H1 (cell line): ENCODE measurements around the gene SCYL1. TPM values are rescaled to one million over a fixed set of nuclear protein-coding genes. Genes with fewer than 3 reads are reported as not detected.

Experiments
- CTCF ChIA-PET: fragments of 300-600 bp; sonication (Branson Sonifier 250); formaldehyde crosslinking; loops from one replicate; lab custom pipeline; 2021; ENCODE audit not compliant: partially characterized antibody; lab: Charles Lee
- POLR2A ChIA-PET: fragments of 300-600 bp; sonication (Branson Sonifier 250); formaldehyde crosslinking; loops from one replicate; lab custom pipeline; 2021; ENCODE audit warnings: inconsistent platforms; ENCODE audit not compliant: partially characterized antibody; lab: Charles Lee
- DNase-seq, 2 experiments: peaks; one replicate each; pipeline versions ENCODE4 v3.0.0 to v3.0.0-alpha.2; 2010 to 2022; ENCODE audit warnings: low spot score in 2 of 2, low read depth in 1 of 2, mixed read lengths in 1 of 2
- FAIRE-seq: peaks from 2 replicates; lab custom pipeline; 2011; peaks lifted over from hg19 to GRCh38; lab: Jason Lieb, UNC
- H2AFZ ChIP-seq: 2 replicates; pipeline ENCODE4 v1.8.1; 2012; ENCODE audit warnings: low read length, inconsistent platforms
- H2AK5ac ChIP-seq: 2 replicates; pipeline ENCODE4 v1.6.1; 2013; ENCODE audit warnings: low read depth, low read length
- H2BK120ac ChIP-seq: replicated peaks from 2 replicates; pipeline ENCODE3; 2013; ENCODE audit warnings: low read depth, low read length, inconsistent platforms
- H2BK12ac ChIP-seq: 2 replicates; pipeline ENCODE4 v1.6.1; 2013; ENCODE audit warnings: low read depth, low read length
- H2BK15ac ChIP-seq: 2 replicates; pipeline ENCODE4 v1.6.1; 2013; ENCODE audit warnings: low read length
- H2BK20ac ChIP-seq: 2 replicates; pipeline ENCODE4 v1.6.1; 2013; ENCODE audit warnings: low read length
- H2BK5ac ChIP-seq: 2 replicates; pipeline ENCODE4 v1.6.1; 2013; ENCODE audit warnings: low read depth, low read length
- H3K14ac ChIP-seq: 2 replicates; pipeline ENCODE4 v1.6.1; 2013; ENCODE audit warnings: inconsistent platforms; ENCODE audit not compliant: insufficient read length
- H3K18ac ChIP-seq: 2 replicates; pipeline ENCODE4 v1.6.1; 2013; ENCODE audit warnings: low read length; ENCODE audit errors: extremely low read depth
- H3K23ac ChIP-seq: 2 replicates; pipeline ENCODE4 v1.6.1; 2013; ENCODE audit warnings: inconsistent platforms; ENCODE audit not compliant: insufficient read length
- H3K23me2 ChIP-seq: 2 replicates; pipeline ENCODE4 v1.6.1; 2013; ENCODE audit warnings: low read depth, low read length
- H3K27ac ChIP-seq: 2 replicates; pipeline ENCODE4 v1.6.1; 2011; ENCODE audit warnings: low read depth, low read length, inconsistent platforms
- H3K27me3 ChIP-seq, 4 experiments: replicated peaks in 1 of 4; 1 replicate in 1 of 4; 2 replicates in 3 of 4; pipeline versions ENCODE4 v1.6.1 to v1.8.1; 2011 to 2013; ENCODE audit warnings: low read length in 3 of 4, mild to moderate bottlenecking in 3 of 4, inconsistent platforms in 2 of 4, mixed read lengths in 2 of 4, moderate library complexity in 1 of 4; ENCODE audit not compliant: control insufficient read depth in 3 of 4, insufficient read depth in 3 of 4; ENCODE audit errors: extremely low read depth in 1 of 4
- H3K36me3 ChIP-seq, 4 experiments: 2 replicates each; pipeline versions ENCODE4 v1.6.1 to v1.8.1; 2011 to 2013; ENCODE audit warnings: mild to moderate bottlenecking in 4 of 4, low read length in 3 of 4, moderate library complexity in 2 of 4, control low read depth in 1 of 4, inconsistent platforms in 1 of 4; ENCODE audit not compliant: insufficient read depth in 4 of 4, control insufficient read depth in 2 of 4
- H3K4ac ChIP-seq: replicated peaks from 2 replicates; pipeline ENCODE3; 2013; ENCODE audit warnings: low read length, low read depth, mixed read lengths, inconsistent platforms; ENCODE audit not compliant: insufficient read length
- H3K4me1 ChIP-seq, 4 experiments: replicated peaks in 1 of 4; 1 replicate in 1 of 4; 2 replicates in 3 of 4; pipeline versions ENCODE4 v1.6.1 to v1.8.1; 2011 to 2013; ENCODE audit warnings: low read length in 3 of 4, inconsistent platforms in 2 of 4, mixed read lengths in 1 of 4; ENCODE audit not compliant: insufficient read depth in 4 of 4, control insufficient read depth in 3 of 4
- H3K4me2 ChIP-seq, 2 experiments: 2 replicates each; pipeline versions ENCODE4 v1.6.1 to v1.8.1; 2011 to 2013; ENCODE audit warnings: low read depth in 2 of 2, low read length in 2 of 2, control low read depth in 1 of 2, inconsistent platforms in 1 of 2, mild to moderate bottlenecking in 1 of 2; ENCODE audit not compliant: insufficient read depth in 1 of 2
- H3K4me3 ChIP-seq, 4 experiments: fragments of 200-600, 300-600 bp in 1 of 4; sonication (generic), shearing (Covaris generic), sonication (Bioruptor Twin) in 1 of 4; 2 replicates each; pipeline versions ENCODE4 v1.5.1 to v1.8.1; 2011 to 2016; ENCODE audit warnings: low read length in 4 of 4, low read depth in 3 of 4, control low read depth in 2 of 4, inconsistent platforms in 2 of 4, mild to moderate bottlenecking in 2 of 4, mixed read lengths in 1 of 4, moderate library complexity in 1 of 4; ENCODE audit not compliant: insufficient read depth in 2 of 4; ENCODE audit errors: extremely low read depth in 1 of 4
- H3K56ac ChIP-seq: replicated peaks from 2 replicates; pipeline ENCODE3; 2013; ENCODE audit warnings: low read depth, mild to moderate bottlenecking, mixed read lengths, low read length, inconsistent platforms; ENCODE audit not compliant: insufficient read length
- H3K79me1 ChIP-seq: 2 replicates; pipeline ENCODE4 v1.6.1; 2013; ENCODE audit warnings: low read depth, low read length, control low read depth
- H3K79me2 ChIP-seq, 2 experiments: 2 replicates each; pipeline versions ENCODE4 v1.6.1 to v1.8.1; 2012 to 2013; ENCODE audit warnings: low read length in 2 of 2, mild to moderate bottlenecking in 2 of 2, inconsistent platforms in 1 of 2; ENCODE audit not compliant: insufficient read depth in 2 of 2, control insufficient read depth in 1 of 2
- H3K9ac ChIP-seq, 4 experiments: replicated peaks in 1 of 4; 1 replicate in 1 of 4; 2 replicates in 3 of 4; pipeline versions ENCODE4 v1.6.1 to v1.8.1; 2011 to 2013; ENCODE audit warnings: low read depth in 3 of 4, low read length in 3 of 4, control low read depth in 2 of 4, mild to moderate bottlenecking in 2 of 4, moderate library complexity in 2 of 4, inconsistent platforms in 1 of 4; ENCODE audit errors: extremely low read depth in 1 of 4
- H3K9me3 ChIP-seq, 2 experiments: 2 replicates each; pipeline versions ENCODE4 v1.6.1 to v1.8.1; 2012 to 2013; ENCODE audit warnings: mild to moderate bottlenecking in 2 of 2, moderate library complexity in 2 of 2, control low read depth in 1 of 2, inconsistent platforms in 1 of 2, low read depth in 1 of 2, low read length in 1 of 2, mixed read lengths in 1 of 2; ENCODE audit not compliant: insufficient read depth in 2 of 2
- H4K20me1 ChIP-seq, 2 experiments: replicated peaks in 1 of 2; 2 replicates each; pipeline versions ENCODE3 to v1.8.1; 2011 to 2013; ENCODE audit warnings: inconsistent platforms in 2 of 2, low read length in 2 of 2, mild to moderate bottlenecking in 1 of 2; ENCODE audit not compliant: insufficient read depth in 2 of 2, control insufficient read depth in 1 of 2
- H4K5ac ChIP-seq: 2 replicates; pipeline ENCODE4 v1.6.1; 2013; ENCODE audit warnings: low read length, low read depth, mixed read lengths, inconsistent platforms; ENCODE audit not compliant: insufficient read length
- H4K8ac ChIP-seq: 2 replicates; pipeline ENCODE4 v1.8.0; 2013; ENCODE audit warnings: mild to moderate bottlenecking, moderate library complexity, low read length, inconsistent platforms; ENCODE audit not compliant: insufficient read depth; ENCODE audit errors: extremely low read depth
- H4K91ac ChIP-seq: replicated peaks from 2 replicates; pipeline ENCODE3; 2013; ENCODE audit warnings: low read length, mixed read lengths, inconsistent platforms; ENCODE audit not compliant: insufficient read length
- ASH2L ChIP-seq: fragments of 200-600, 300-600 bp; sonication (generic); IDR thresholded peaks from one replicate; pipeline ENCODE4 v1.7.1; 2017; ENCODE audit warnings: low read length
- CBX5 ChIP-seq: fragments of 300-800, 300-1000 bp; sonication (generic); IDR thresholded peaks from 2 replicates; pipeline ENCODE4 v1.7.1; 2016; ENCODE audit warnings: antibody characterized with exemption, low read length, low read depth
- CHD2 ChIP-seq: IDR thresholded peaks from 2 replicates; pipeline ENCODE4 v1.6.1; 2012; ENCODE audit warnings: low read length, improper control_type of control experiment
- CTCF ChIP-seq, 3 experiments: IDR thresholded peaks; 1 replicate in 2 of 3; 2 replicates in 1 of 3; pipeline versions ENCODE4 v1.5.1 to v1.6.1; 2011; ENCODE audit warnings: low read length in 3 of 3, mild to moderate bottlenecking in 3 of 3, inconsistent platforms in 2 of 3, low read depth in 1 of 3, moderate library complexity in 1 of 3; ENCODE audit not compliant: insufficient read depth in 1 of 3; ENCODE audit errors: control extremely low read depth in 1 of 3
- EP300 ChIP-seq, 2 experiments: IDR thresholded peaks; 1 replicate in 1 of 2; 2 replicates in 1 of 2; pipeline ENCODE4 v1.6.1; 2011 to 2012; ENCODE audit warnings: low read depth in 2 of 2, low read length in 2 of 2, mild to moderate bottlenecking in 2 of 2, borderline replicate concordance in 1 of 2, inconsistent platforms in 1 of 2, moderate library complexity in 1 of 2
- HDAC2 ChIP-seq, 2 experiments: fragments of 300-600 bp in 1 of 2; sonication (generic) in 1 of 2; IDR thresholded peaks; 2 replicates each; pipeline ENCODE4 v1.6.1; 2011 to 2012; ENCODE audit warnings: low read depth in 2 of 2, low read length in 2 of 2, mild to moderate bottlenecking in 2 of 2, moderate library complexity in 2 of 2, borderline replicate concordance in 1 of 2, inconsistent platforms in 1 of 2
- HDAC6 ChIP-seq: IDR thresholded peaks from one replicate; pipeline ENCODE4 v1.7.1; 2012; ENCODE audit warnings: low read depth, mild to moderate bottlenecking, inconsistent platforms, low read length, moderate library complexity
- YY1 ChIP-seq: IDR thresholded peaks from 2 replicates; pipeline ENCODE4 v1.6.1; 2011; ENCODE audit warnings: low read depth, mild to moderate bottlenecking, low read length
- whole genome bisulfite sequencing, 2 experiments: shearing (Covaris generic) in 1 of 2; methylation state at CpG; one replicate each; pipeline versions ENCODE4 v1.1.6 to v1.1.7; 2013 to 2015; ENCODE audit warnings: low lambda C conversion rate in 2 of 2, mixed read lengths in 2 of 2, inconsistent platforms in 1 of 2, low coverage in 1 of 2, missing lambda C conversion rate in 1 of 2; ENCODE audit not compliant: insufficient replicate concordance in 2 of 2, insufficient coverage in 1 of 2, insufficient read length in 1 of 2; ENCODE audit errors: extremely low coverage in 1 of 2, missing lambda C conversion rate in 1 of 2; 5-methylcytosine and 5-hydroxymethylcytosine counted together
- polyA plus RNA-seq, 7 experiments: library from polyadenylated mRNA; depleted of rRNA in 3 of 7; stranded (reverse) in 5 of 7; unstranded in 2 of 7; fragments of >200 nt in 5 of 7; fragments of 200-250 nt in 2 of 7; gene quantifications; 1 replicate in 5 of 7; 2 replicates in 1 of 7; 4 replicates in 1 of 7; pipeline versions ENCODE4 v1.2.1 to v1.2.3, GENCODE V29; 2011 to 2013; ENCODE audit warnings: missing spikeins in 2 of 7, mixed read lengths in 2 of 7
- total RNA-seq: library from RNA; stranded (reverse); fragmentation: NEBNext Ultra II Directional; extraction: Animal tissue kit (Norgen Biotek cat#: 25700); gene quantifications from 2 replicates; pipeline ENCODE4 v1.2.1, GENCODE V29; 2021

SCYL1 gene
- total and polyA plus RNA-seq, 2 of the 8 experiments (the other 6 are each of a cell fraction or from before 2014, with no cell fraction given), result 59.8 to 77.7 TPM

DNA sequence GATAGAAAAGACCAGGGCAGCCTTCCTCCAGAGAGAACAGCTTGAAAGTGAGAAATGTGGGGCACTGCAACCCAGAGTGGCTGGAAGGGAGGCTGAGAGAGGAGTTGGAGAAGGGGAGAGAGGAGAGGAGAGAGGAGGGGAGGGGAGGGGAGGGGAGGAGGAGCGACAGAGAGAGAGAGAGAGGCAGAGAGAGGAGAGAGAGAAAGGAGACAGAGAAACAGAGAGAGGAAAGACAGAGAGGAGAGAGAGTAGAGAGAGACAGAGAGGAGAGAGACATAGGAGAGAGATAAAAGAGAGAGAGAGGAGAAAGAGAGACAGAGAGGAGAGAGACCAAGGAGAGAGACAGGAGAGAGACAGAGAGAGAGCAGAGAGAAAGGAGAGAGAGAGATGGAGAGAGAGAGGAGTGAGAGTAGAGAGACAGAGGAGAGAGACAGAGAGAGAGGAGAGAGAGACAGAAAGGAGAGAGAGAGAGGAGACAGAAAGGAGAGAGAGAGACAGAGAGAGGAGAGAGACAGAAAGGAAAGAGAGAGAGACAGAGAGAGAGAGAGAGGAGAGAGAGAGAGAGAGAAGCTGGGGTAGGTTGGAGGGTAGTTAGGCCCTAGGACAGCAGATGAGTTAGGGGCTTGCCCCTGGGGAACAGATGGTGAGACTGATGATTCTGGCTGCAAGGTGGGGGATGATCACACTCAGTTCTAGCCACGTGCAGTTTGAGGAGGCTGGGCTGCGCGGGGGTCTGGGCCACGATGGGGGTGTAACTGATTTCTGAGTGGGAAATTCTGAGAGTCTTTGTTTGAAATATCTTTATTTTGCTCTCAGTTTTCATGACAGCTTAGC, 8.5 kb upstream of the SCYL1 start:
- Histone ChIP-seq H3K36me3 (no peaks in the 10 kb centered on the region), H3K27ac (no peak overlapping the region), H4K20me1 (no peaks in the 10 kb centered on the region), H3K56ac (no peak overlapping the region), H2AK5ac (no peak overlapping the region), H4K8ac (peak overlapping the region; percentile 12; the same call in 1 of the 2 replicates), H3K4me1 (no peaks in the 10 kb centered on the region), H2BK15ac (no peak overlapping the region), H3K79me1 (no peaks in the 10 kb centered on the region), H2BK20ac (no peak overlapping the region), H3K4me3 (no peak overlapping the region), H3K79me2 (no peaks in the 10 kb centered on the region), H3K4me2 (no peak overlapping the region), H2BK120ac (no peak overlapping the region), H3K14ac (no peak overlapping the region), H3K23ac (no peak overlapping the region), H4K5ac (no peak overlapping the region), H2BK12ac (no peak overlapping the region), H3K4ac (no peak overlapping the region), H3K23me2 (no peaks in the 10 kb centered on the region; the same call in 1 of the 2 replicates), H4K91ac (no peak overlapping the region), H3K18ac (no peak overlapping the region), H3K9me3 (no peaks in the 10 kb centered on the region), H3K27me3 (no peaks in the 10 kb centered on the region), H3K9ac (no peak overlapping the region), H2AFZ (no peak overlapping the region), H2BK5ac (no peak overlapping the region)
- FAIRE-seq (no peak), DNase-seq (no peak)
- no peak for TF ChIP-seq CBX5
- no peak for TF ChIP-seq ASH2L
- TF ChIP-seq CTCF (IDR thresholded peaks at IDR 0.05; ENCODE audit: control extremely low read depth in 1 of 3, insufficient read depth in 1 of 3, low read depth in 1 of 3, low read length in 3 of 3), result no peak
- no peak for TF ChIP-seq YY1
- no peak for TF ChIP-seq EP300 (IDR thresholded peaks at IDR 0.05; ENCODE audit: borderline replicate concordance in 1 of 2, low read depth in 2 of 2, low read length in 2 of 2)
- TF ChIP-seq HDAC2 (IDR thresholded peaks at IDR 0.05; ENCODE audit: borderline replicate concordance in 1 of 2, low read depth in 2 of 2, low read length in 2 of 2), result no peak
- TF ChIP-seq CHD2, result no peak
- TF ChIP-seq HDAC6, result no peak
- WGBS, 2 experiments, result 88% methylated on average over 4 of the region's 5 CpGs; no CpG with 5 or more reads in 1 of the 2 experiments
- ChIA-PET CTCF (interaction anchor here (0.6 to 3.6 kb wide), 8 partner anchors 13 to 250 kb away, joined by 3 to 8 read pairs (median 4); no protein-coding TSS in a partner anchor), POLR2A (interaction anchor here (0.6 to 28.1 kb wide), 4 partner anchors 10 to 97 kb away, joined by 3 to 1569 read pairs (median 3); partner anchors contain the start of gene MALAT1)
